K562 (cell line): ENCODE results near the gene FKBP8. TPM values are rescaled to one million over a fixed set of nuclear protein-coding genes. Genes with fewer than 3 reads are reported as not detected.

Source experiments
- ATAC-seq: fragments of 200-7000 bp; cut with Tn5 transposase; 3 replicates; pipeline ENCODE4 v1.9.1; 2020; ENCODE audit warnings: moderate library complexity
- BruUV-seq: library from RNA; stranded (reverse); fragments of 400-500 nt; replicated peaks from 2 replicates; lab custom pipeline; 2021; lab: Mats Ljungman, UMichigan
- CTCF ChIA-PET: fragments of 300-600 bp; formaldehyde crosslinking; extraction: SDS; loops from one replicate; lab custom pipeline; 2021; ENCODE audit warnings: low intra/inter-chr PET ratio; lab: Yijun Ruan, JAX
- POLR2A ChIA-PET: fragments of 300-600, 350-650 bp; sonication (Branson Sonifier 250); formaldehyde crosslinking; extraction: SDS; loops from one replicate; lab custom pipeline; 2021; ENCODE audit warnings: antibody characterized with exemption, inconsistent platforms; lab: Yijun Ruan, JAX
- DNase-seq, 4 experiments: peaks; one replicate each; pipeline versions ENCODE4 v3.0.0 to v3.0.0-alpha.2; 2011 to 2018; ENCODE audit warnings: low spot score in 3 of 4, mixed read lengths in 3 of 4; ENCODE audit errors: extremely low read depth in 1 of 4
- FAIRE-seq: peaks from 2 replicates; lab custom pipeline; 2011; peaks lifted over from hg19 to GRCh38; lab: Jason Lieb, UNC
- H2AFZ ChIP-seq: 2 replicates; pipeline ENCODE4 v1.6.0; 2011; ENCODE audit warnings: low read depth, low read length, control low read depth, inconsistent platforms
- H3K27ac ChIP-seq: fragments of 200-600 bp; 3 replicates; pipeline ENCODE4 v1.8.0; 2011; ENCODE audit warnings: low read depth, mild to moderate bottlenecking, control low read depth, inconsistent platforms, low read length, moderate library complexity, mixed read lengths; ENCODE audit errors: extremely low read depth
- H3K27me3 ChIP-seq, 2 experiments: fragments of 300-600 bp in 1 of 2; 2 replicates in 1 of 2; 3 replicates in 1 of 2; pipeline versions ENCODE4 v1.6.0 to v1.8.0; 2011; ENCODE audit warnings: inconsistent platforms in 2 of 2, low read length in 2 of 2, mild to moderate bottlenecking in 1 of 2, mixed read lengths in 1 of 2, moderate library complexity in 1 of 2; ENCODE audit not compliant: control insufficient read depth in 2 of 2, insufficient read depth in 2 of 2
- H3K36me3 ChIP-seq: fragments of 300-600 bp; 3 replicates; pipeline ENCODE4 v1.8.0; 2011; ENCODE audit warnings: mild to moderate bottlenecking, low read length, inconsistent platforms; ENCODE audit not compliant: control insufficient read depth, insufficient read depth
- H3K4me1 ChIP-seq, 2 experiments: fragments of 200-600 bp in 1 of 2; replicated peaks in 1 of 2; 2 replicates in 1 of 2; 3 replicates in 1 of 2; pipeline versions ENCODE4 v1.5.1 to v1.8.0; 2011; ENCODE audit warnings: inconsistent platforms in 2 of 2, low read length in 2 of 2, mild to moderate bottlenecking in 1 of 2, mixed read lengths in 1 of 2, moderate library complexity in 1 of 2; ENCODE audit not compliant: control insufficient read depth in 2 of 2, insufficient read depth in 2 of 2
- H3K4me2 ChIP-seq: 2 replicates; pipeline ENCODE4 v1.6.1; 2011; ENCODE audit warnings: low read length, control low read depth, inconsistent platforms, mixed read lengths; ENCODE audit not compliant: insufficient read depth
- H3K4me3 ChIP-seq: fragments of 200-600 bp; sonication (generic), shearing (Covaris generic); 2 replicates; pipeline ENCODE4 v1.5.1; 2016; ENCODE audit warnings: control low read depth, inconsistent platforms
- H3K79me2 ChIP-seq: fragments of 200-600 bp; 3 replicates; pipeline ENCODE4 v1.8.0; 2011; ENCODE audit warnings: low read length, inconsistent platforms; ENCODE audit not compliant: control insufficient read depth, insufficient read depth
- H3K9ac ChIP-seq, 2 experiments: 2 replicates each; pipeline versions ENCODE4 v1.6.0 to v1.6.1; 2011; ENCODE audit warnings: low read depth in 2 of 2, low read length in 2 of 2, control low read depth in 1 of 2, inconsistent platforms in 1 of 2, mild to moderate bottlenecking in 1 of 2, mixed read lengths in 1 of 2; ENCODE audit not compliant: insufficient read depth in 1 of 2
- H3K9me1 ChIP-seq: one replicate; pipeline ENCODE4 v1.6.0; 2011; ENCODE audit warnings: inconsistent platforms, mild to moderate bottlenecking, low read length, moderate library complexity; ENCODE audit not compliant: control insufficient read depth, insufficient read depth
- H3K9me3 ChIP-seq: replicated peaks from 2 replicates; pipeline ENCODE4 v1.5.1; 2011; ENCODE audit warnings: low read depth, low read length, inconsistent platforms; ENCODE audit not compliant: control insufficient read depth, insufficient read depth
- H4K20me1 ChIP-seq: replicated peaks from 2 replicates; pipeline ENCODE4 v1.6.1; 2011; ENCODE audit warnings: low read length, inconsistent platforms, mixed read lengths; ENCODE audit not compliant: control insufficient read depth, insufficient read depth
- DPF2 ChIP-seq: fragments of 450-650 bp; IDR thresholded peaks from 2 replicates; pipeline ENCODE4 v1.6.1; 2016
- MEIS2 ChIP-seq: fragments of 450-650 bp; IDR thresholded peaks from 2 replicates; pipeline ENCODE4 v1.6.1; 2014; ENCODE audit warnings: mild to moderate bottlenecking; ENCODE audit not compliant: partially characterized antibody
- POLR2G ChIP-seq: fragments of 200-400 bp; formaldehyde crosslinking; IDR thresholded peaks from 2 replicates; pipeline ENCODE4 v1.6.1; 2017; ENCODE audit warnings: low read depth, mild to moderate bottlenecking, antibody characterized with exemption, low read length, moderate library complexity
- RBFOX2 ChIP-seq: fragments of 200-400 bp; formaldehyde crosslinking; IDR thresholded peaks from 2 replicates; pipeline ENCODE4 v1.6.1; 2017; ENCODE audit warnings: low read depth, mild to moderate bottlenecking, low read length, moderate library complexity
- RFX5 ChIP-seq: IDR thresholded peaks from 2 replicates; pipeline ENCODE4 v1.6.1; 2011; ENCODE audit warnings: low read depth, mild to moderate bottlenecking, improper control_type of control experiment, low read length
- ZNF3 ChIP-seq: fragments of 250-450 bp; sonication (Bioruptor Pico); IDR thresholded peaks from 2 replicates; pipeline ENCODE4 v1.5.0; 2021; ENCODE audit warnings: mild to moderate bottlenecking, moderate library complexity
- ZNF354B ChIP-seq: fragments of 250-450 bp; sonication (Bioruptor Pico); IDR thresholded peaks from 2 replicates; pipeline ENCODE4 v1.4.0; 2020
- WGBS: fragments of 100-300 bp; shearing (Covaris generic); methylation state at CpG from one replicate; pipeline ENCODE4 v1.1.6; 2016; ENCODE audit warnings: low coverage, mixed read lengths; ENCODE audit not compliant: insufficient coverage; ENCODE audit errors: missing lambda C conversion rate; 5-methylcytosine and 5-hydroxymethylcytosine counted together
- in situ Hi-C: fragments of 300-500 bp; cut with MboI; formaldehyde crosslinking; loops from 4 replicates; pipeline ENCODE4 v1.15.0; 2018; ENCODE audit warnings: inconsistent platforms, mixed read lengths
- intact Hi-C: fragments of 100-400 bp; cut with micrococcal nuclease; formaldehyde crosslinking; loops from 2 replicates; pipeline ENCODE4 v1.14.2; 2022
- polyA plus RNA-seq, 8 experiments: library from polyadenylated mRNA; depleted of rRNA in 4 of 8; stranded (reverse) in 5 of 8; unstranded in 3 of 8; fragments of >200 nt; fragmentation: Nextera tagmentation in 2 of 8; fragmentation: Illumina TruSeq in 1 of 8; extraction: Ambion mirVana in 2 of 8; extraction: Trizol in 1 of 8; gene quantifications; 2 replicates each; pipeline versions ENCODE4 v1.2.1 to v1.2.3, GENCODE V29; 2011 to 2014; ENCODE audit warnings: inconsistent platforms in 1 of 8, missing spikeins in 1 of 8
- total RNA-seq, 7 experiments: library from RNA; depleted of rRNA in 6 of 7; stranded (reverse); fragments of >200 nt in 6 of 7; fragmentation: Illumina TruSeq in 2 of 7; extraction: Trizol in 2 of 7; gene quantifications; 2 replicates each; pipeline versions ENCODE4 v1.2.1 to v1.2.3, GENCODE V29; 2011 to 2021; ENCODE audit warnings: low replicate concordance in 1 of 7

Gene FKBP8
- total and polyA plus RNA-seq, 9 of the 15 experiments (the other 6 are each of a cell fraction or from before 2014, with no cell fraction given), result 0.46 to 236 (median 104) TPM

DNA sequence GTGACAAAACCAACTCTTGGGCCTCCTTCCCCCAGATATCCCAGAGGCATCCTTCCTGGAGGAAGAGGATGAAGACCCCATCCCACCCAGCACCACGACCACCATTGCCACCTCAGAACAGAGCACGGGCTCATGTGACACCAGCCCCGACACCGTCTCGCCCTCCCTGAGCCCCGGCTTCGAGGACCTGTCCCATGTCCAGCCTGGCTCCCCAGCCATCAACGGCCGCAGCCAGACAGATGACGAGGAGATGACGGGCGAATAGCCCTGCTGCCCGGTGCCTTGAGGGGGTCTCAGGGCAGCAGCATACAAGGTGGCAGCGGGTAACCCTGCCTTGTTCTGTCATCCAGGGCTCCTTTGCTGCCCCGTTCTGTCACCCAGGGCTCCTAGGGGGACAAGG, 25.0 kb upstream of the FKBP8 start:
- no peak overlapping the region for H2AFZ ChIP-seq
- no peaks in the 10 kb centered on the region for H3K9me3 ChIP-seq
- H3K79me2 ChIP-seq, result peaks cover 18% of the 10 kb centered on the region
- peaks cover 10% of the 10 kb centered on the region for H4K20me1 ChIP-seq
- DNase-seq, result no peak
- POLR2A ChIA-PET, result interaction anchor here (0.6 to 1.1 kb wide), 3 partner anchors 9 to 61 kb away, joined by 3 to 4 read pairs (median 3); partner anchors contain the start of gene KXD1
- H3K4me3 ChIP-seq, result no peak overlapping the region
- H3K9me1 ChIP-seq, result peaks cover 7% of the 10 kb centered on the region
- BruUV-seq, result no TSS peak
- intact Hi-C loops, result no loop called here
- peaks cover 79% of the 10 kb centered on the region for H3K36me3 ChIP-seq
- no peak overlapping the region for H3K9ac ChIP-seq
- CTCF ChIA-PET, result no interaction called here
- ATAC-seq, result no peak
- no peak overlapping the region for H3K27ac ChIP-seq
- in situ Hi-C loops, result no loop called here
- FAIRE-seq, result no peak
- H3K4me2 ChIP-seq, result no peak overlapping the region
- no peaks in the 10 kb centered on the region; a peak in 1 of 5 replicates for H3K27me3 ChIP-seq
- WGBS, result 92% methylated on average over 14 of the region's 15 CpGs
- TF ChIP-seq RFX5, result no peak
- TF ChIP-seq ZNF354B (CRISPR knock-in tag), result no peak
- no peak for TF ChIP-seq MEIS2
- peak; percentile 40 for TF ChIP-seq RBFOX2
- TF ChIP-seq POLR2G, result 0 out of 2 replicates have a peak, but pooled peaks have one; percentile 52
- H3K4me1 ChIP-seq, result peaks cover 9 to 28% of the 10 kb centered on the region in 2 experiments; a peak in 4 of 5 replicates

DNA sequence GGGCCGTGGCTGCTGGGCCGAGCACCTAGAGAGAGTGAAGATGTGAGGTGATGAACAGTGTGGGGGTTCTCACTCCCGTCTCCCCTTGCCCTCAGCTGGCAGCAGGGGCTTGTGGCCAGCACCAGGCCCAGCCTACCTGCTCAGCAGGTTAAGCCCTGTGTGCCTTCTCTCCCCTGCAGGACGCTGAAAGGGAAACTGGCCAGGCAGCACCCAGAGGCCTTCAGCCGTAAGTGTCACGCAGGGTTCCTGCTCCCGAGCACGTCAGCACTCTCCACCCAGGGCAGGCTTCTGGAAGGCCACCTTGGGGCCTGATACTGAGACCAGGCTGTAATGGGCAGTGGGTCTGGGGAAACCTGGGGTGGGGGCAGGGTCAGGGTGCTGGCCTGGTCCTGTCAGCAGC, 23.6 kb upstream of the FKBP8 start:
- Histone ChIP-seq H3K27me3 (no peaks in the 10 kb centered on the region; a peak in 1 of 5 replicates), H3K9me3 (no peaks in the 10 kb centered on the region), H3K36me3 (peaks cover 78% of the 10 kb centered on the region), H2AFZ (no peak overlapping the region), H3K9me1 (no peaks in the 10 kb centered on the region), H3K4me2 (no peak overlapping the region), H3K9ac (peak overlapping the region in 1 of 2 experiments; percentile 76; a peak in 2 of 4 replicates), H3K4me1 (peaks cover 0 to 19% of the 10 kb centered on the region in 2 experiments; a peak in 2 of 5 replicates), H4K20me1 (no peaks in the 10 kb centered on the region), H3K4me3 (no peak overlapping the region), H3K27ac (no peak overlapping the region), H3K79me2 (peaks cover 5% of the 10 kb centered on the region)
- TF ChIP-seq RBFOX2 (peak; percentile 57; the same call in 1 of the 2 replicates), ZNF3 (no peak), DPF2 (no peak), POLR2G (0 out of 2 replicates have a peak, but pooled peaks have one; percentile 34)
- ChIA-PET POLR2A (no interaction called here), CTCF (no interaction called here)
- DNase-seq, result no peak
- in situ Hi-C loops (no loop called here), intact Hi-C loops (no loop called here)
- no peak for ATAC-seq
- FAIRE-seq, result no peak
- no TSS peak for BruUV-seq
- 89% methylated on average over 8 of the region's 8 CpGs for WGBS
